Osteoblast (primary cell): ENCODE results near the gene AP5M1. TPM values are rescaled to one million over a fixed set of nuclear protein-coding genes. Genes with fewer than 3 reads are reported as not detected.
"Not testable (repeated sequence)": the region's sequence is repeated elsewhere in the genome, so short reads cannot be mapped to it uniquely, and the experiment has no call there.

ENCODE experiments used
- DNase-seq: peaks from one replicate; pipeline ENCODE4 v3.0.0; 2011; ENCODE audit warnings: low spot score, mixed read lengths; ENCODE audit not compliant: insufficient read length; ENCODE audit errors: missing footprints
- H2AFZ ChIP-seq: 2 replicates; pipeline ENCODE4 v1.6.0; 2011; ENCODE audit warnings: mild to moderate bottlenecking, low read length
- H3K27ac ChIP-seq: 2 replicates; pipeline ENCODE4 v1.5.1; 2011; ENCODE audit warnings: mild to moderate bottlenecking, low read depth, low read length, moderate library complexity
- H3K27me3 ChIP-seq: 2 replicates; pipeline ENCODE4 v1.6.0; 2012; ENCODE audit warnings: mild to moderate bottlenecking, control low read depth, inconsistent platforms, low read length, moderate library complexity; ENCODE audit not compliant: insufficient read depth
- H3K36me3 ChIP-seq: 2 replicates; pipeline ENCODE4 v1.5.1; 2011; ENCODE audit warnings: mild to moderate bottlenecking, low read length, control low read depth, moderate library complexity; ENCODE audit not compliant: insufficient read depth
- H3K4me1 ChIP-seq: 2 replicates; pipeline ENCODE4 v1.5.1; 2011; ENCODE audit warnings: mild to moderate bottlenecking, low read length, control low read depth, moderate library complexity; ENCODE audit not compliant: insufficient read depth
- H3K4me2 ChIP-seq: 2 replicates; pipeline ENCODE4 v1.6.0; 2011; ENCODE audit warnings: mild to moderate bottlenecking, low read length; ENCODE audit not compliant: insufficient read depth
- H3K4me3 ChIP-seq: fragments of 200-600 bp; sonication (generic); 3 replicates; pipeline ENCODE4 v1.5.1; 2012; ENCODE audit warnings: mild to moderate bottlenecking, low read length, inconsistent platforms; ENCODE audit not compliant: insufficient read depth
- H3K79me2 ChIP-seq: 2 replicates; pipeline ENCODE4 v1.6.0; 2012; ENCODE audit warnings: mild to moderate bottlenecking, low read length, control low read depth, inconsistent platforms; ENCODE audit not compliant: insufficient read depth
- H3K9me3 ChIP-seq: 2 replicates; pipeline ENCODE4 v1.5.1; 2011; ENCODE audit warnings: low read depth, low read length, control low read depth
- H4K20me1 ChIP-seq: 2 replicates; pipeline ENCODE4 v1.6.0; 2012; ENCODE audit warnings: mild to moderate bottlenecking, low read length, control low read depth; ENCODE audit not compliant: insufficient read depth
- CTCF ChIP-seq: IDR thresholded peaks from 2 replicates; pipeline ENCODE4 v1.5.1; 2011; ENCODE audit warnings: mild to moderate bottlenecking, low read depth, low read length, moderate library complexity; ENCODE audit errors: extremely low read depth
- total RNA-seq: library from RNA; depleted of rRNA; stranded (reverse); fragments of >200 nt; gene quantifications from 2 replicates; pipeline ENCODE4 v1.2.3, GENCODE V29; 2012

Gene AP5M1
- 23.5 and 25.0 TPM in 2 replicates for total RNA-seq

- H3K27ac ChIP-seq = peak within 1 kb of the TSS; percentile 95
- peaks cover 7% of the 10 kb centered on the region for H4K20me1 ChIP-seq
- peaks cover 97% of the 10 kb centered on the region for H3K79me2 ChIP-seq
- H3K4me2 ChIP-seq = peak within 1 kb of the TSS; percentile 94
- H3K36me3 ChIP-seq = no peaks in the 10 kb centered on the region
- no peaks in the 10 kb centered on the region for H3K27me3 ChIP-seq
- H2AFZ ChIP-seq = peak within 1 kb of the TSS; percentile 98
- peaks cover 16% of the 10 kb centered on the region for H3K4me1 ChIP-seq
- peak; percentile 94 for DNase-seq
- H3K4me3 ChIP-seq = peak within 1 kb of the TSS; percentile 95
- no peaks in the 10 kb centered on the region for H3K9me3 ChIP-seq
- no peak for TF ChIP-seq CTCF
Measured at GRCh38 chr14:57268161-57269069, at the start of gene AP5M1, which contains the start of gene EXOC5. Gene AP5M1, plus strand, starts transcription at chr14:57268971. Its CDS starts 344 bp downstream, at chr14:57269315. Gene EXOC5, minus strand, starts transcription at chr14:57268905. Its CDS starts 257 bp downstream, at chr14:57268648.

- Histone ChIP-seq H4K20me1 (no peaks in the 10 kb centered on the region), H3K4me2 (no peak overlapping the region), H3K9me3 (no peaks in the 10 kb centered on the region), H3K79me2 (peaks cover 10% of the 10 kb centered on the region), H3K27me3 (no peaks in the 10 kb centered on the region), H3K36me3 (peaks cover 5% of the 10 kb centered on the region), H3K4me1 (no peaks in the 10 kb centered on the region), H3K4me3 (no peak overlapping the region), H3K27ac (no peak overlapping the region), H2AFZ (no peak overlapping the region)
- no peak for TF ChIP-seq CTCF
- DNase-seq = peak; percentile 9
Measured at GRCh38 chr14:57221931-57222330, 46.8 kb upstream of the AP5M1 start.

GRCh38 chr14:57227083-57227482 lies 41.7 kb upstream of the AP5M1 start:
- no peak overlapping the region for H2AFZ ChIP-seq
- no peak overlapping the region for H3K4me2 ChIP-seq
- H3K9me3 ChIP-seq = no peaks in the 10 kb centered on the region
- no peaks in the 10 kb centered on the region for H3K27me3 ChIP-seq
- H3K4me3 ChIP-seq = no peak overlapping the region
- no peak overlapping the region for H3K27ac ChIP-seq
- DNase-seq = no peak
- no peak for TF ChIP-seq CTCF
- no peaks in the 10 kb centered on the region for H4K20me1 ChIP-seq
- H3K4me1 ChIP-seq = no peaks in the 10 kb centered on the region
- peaks cover 12% of the 10 kb centered on the region for H3K79me2 ChIP-seq
- H3K36me3 ChIP-seq = peaks cover 23% of the 10 kb centered on the region

- not testable (repeated sequence) for H3K4me2 ChIP-seq, DNase-seq, H3K4me3 ChIP-seq, H4K20me1 ChIP-seq, H3K27ac ChIP-seq, H2AFZ ChIP-seq, H3K9me3 ChIP-seq, H3K4me1 ChIP-seq, H3K27me3 ChIP-seq
- Histone ChIP-seq H3K36me3 (peaks cover 27% of the 10 kb centered on the region), H3K79me2 (peaks cover 12% of the 10 kb centered on the region)
Measured at GRCh38 chr14:57228320-57228719, 40.5 kb upstream of the AP5M1 start.
